Testis (tissue), 3 donors: ENCODE data around the gene TBKBP1. TPM values are rescaled to one million over a fixed set of nuclear protein-coding genes. Genes with fewer than 3 reads are reported as not detected.

Experiments
- DNase-seq: peaks from one replicate; pipeline ENCODE4 v3.0.0-alpha.2; 2019
- H3K27ac ChIP-seq, 2 donors: fragments of 200-600 bp; sonication (generic); one replicate each; pipeline ENCODE4 v1.5.1; 2019
- H3K27me3 ChIP-seq: fragments of 200-600 bp; sonication (generic); one replicate; pipeline ENCODE4 v1.5.1; 2019
- H3K36me3 ChIP-seq: fragments of 200-600 bp; sonication (generic); one replicate; pipeline ENCODE4 v1.5.1; 2017; ENCODE audit warnings: low read depth; ENCODE audit errors: missing control alignments
- H3K4me1 ChIP-seq: fragments of 200-600 bp; sonication (generic); one replicate; pipeline ENCODE4 v1.5.1; 2019
- H3K4me3 ChIP-seq, 2 donors: fragments of 200-600 bp; sonication (generic); one replicate each; pipeline ENCODE4 v1.5.1; 2017 to 2019
- H3K9me3 ChIP-seq: fragments of 200-600 bp; sonication (generic); one replicate; pipeline ENCODE4 v1.5.1; 2017
- POLR2A ChIP-seq: fragments of 450-650 bp; IDR thresholded peaks from one replicate; pipeline ENCODE4 v1.6.1; 2017; ENCODE audit warnings: antibody characterized with exemption, mild to moderate bottlenecking, moderate library complexity
- WGBS, 2 donors: methylation state at CpG; one replicate each; pipeline ENCODE4 v1.1.5; 2018; 5-methylcytosine and 5-hydroxymethylcytosine counted together
- intact Hi-C: fragments of 100-400 bp; cut with DNase I; formaldehyde crosslinking; loops from one replicate; pipeline ENCODE4 v1.15.1; 2023; ENCODE audit warnings: low total_unique reads
- polyA plus RNA-seq: library from polyadenylated mRNA; stranded (reverse); fragments of 350-450 nt; fragmentation: Illumina TruSeq; extraction: RNeasy Lipid Tissue Mini Kit (QIAGEN cat#74804); gene quantifications from one replicate; pipeline ENCODE4 v1.2.3, GENCODE V29; 2014; ENCODE audit warnings: low read depth, low replicate concordance; ENCODE audit not compliant: insufficient read depth
- small RNA-seq, 2 donors: library from RNA; depleted of rRNA; stranded (forward); fragments of <200 nt; gene quantifications; one replicate each; pipeline ENCODE3, GENCODE V24; 2016
- total RNA-seq, 2 donors: library from RNA; depleted of rRNA; stranded (reverse); fragments of >200 nt; gene quantifications; one replicate each; pipeline ENCODE4 v1.2.3, GENCODE V29; 2016
- TF ChIP-seq, protein P1 (sequence below), 3 experiments: fragments of 450-650 bp in 2 of 3; fragments of 200-600 bp in 1 of 3; sonication (generic) in 1 of 3; IDR thresholded peaks; one replicate each; pipeline ENCODE4 v1.5.1; 2016 to 2019; ENCODE audit warnings: antibody characterized with exemption in 3 of 3, mild to moderate bottlenecking in 2 of 3, moderate library complexity in 1 of 3

Gene TBKBP1
- total and polyA plus RNA-seq, 3 donors from 2014 or later, result 21.9 to 23.3 (median 23.3) TPM

DNA sequence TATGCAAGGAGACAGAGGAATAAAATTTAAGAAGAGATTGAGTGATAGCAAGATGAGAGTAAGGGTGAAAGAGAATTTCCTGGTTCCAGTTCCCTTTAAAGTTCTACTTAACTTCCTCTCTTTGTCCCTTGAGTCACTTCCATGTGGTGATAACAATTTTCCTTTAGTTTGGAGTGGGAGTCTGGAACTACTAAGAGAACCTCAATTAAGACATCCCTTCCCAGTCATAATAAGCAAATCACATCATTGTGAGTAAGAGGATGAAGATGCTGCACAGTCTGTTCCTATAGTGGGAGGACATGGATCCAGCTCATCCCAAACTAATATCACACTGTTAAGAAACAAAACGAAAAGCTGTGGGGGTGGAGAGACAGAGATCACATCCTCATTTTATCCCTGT is 63.4 kb downstream of the TBKBP1 start:
- TF ChIP-seq, protein P1, sequence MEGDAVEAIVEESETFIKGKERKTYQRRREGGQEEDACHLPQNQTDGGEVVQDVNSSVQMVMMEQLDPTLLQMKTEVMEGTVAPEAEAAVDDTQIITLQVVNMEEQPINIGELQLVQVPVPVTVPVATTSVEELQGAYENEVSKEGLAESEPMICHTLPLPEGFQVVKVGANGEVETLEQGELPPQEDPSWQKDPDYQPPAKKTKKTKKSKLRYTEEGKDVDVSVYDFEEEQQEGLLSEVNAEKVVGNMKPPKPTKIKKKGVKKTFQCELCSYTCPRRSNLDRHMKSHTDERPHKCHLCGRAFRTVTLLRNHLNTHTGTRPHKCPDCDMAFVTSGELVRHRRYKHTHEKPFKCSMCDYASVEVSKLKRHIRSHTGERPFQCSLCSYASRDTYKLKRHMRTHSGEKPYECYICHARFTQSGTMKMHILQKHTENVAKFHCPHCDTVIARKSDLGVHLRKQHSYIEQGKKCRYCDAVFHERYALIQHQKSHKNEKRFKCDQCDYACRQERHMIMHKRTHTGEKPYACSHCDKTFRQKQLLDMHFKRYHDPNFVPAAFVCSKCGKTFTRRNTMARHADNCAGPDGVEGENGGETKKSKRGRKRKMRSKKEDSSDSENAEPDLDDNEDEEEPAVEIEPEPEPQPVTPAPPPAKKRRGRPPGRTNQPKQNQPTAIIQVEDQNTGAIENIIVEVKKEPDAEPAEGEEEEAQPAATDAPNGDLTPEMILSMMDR (IDR thresholded peaks at IDR 0.05), result no peak
- no peak for TF ChIP-seq POLR2A
- no peak for DNase-seq
- H3K9me3 ChIP-seq, result no peaks in the 10 kb centered on the region
- H3K27me3 ChIP-seq, result no peaks in the 10 kb centered on the region
- intact Hi-C loops, result no loop called here
- no peaks in the 10 kb centered on the region for H3K4me1 ChIP-seq
- no peaks in the 10 kb centered on the region for H3K36me3 ChIP-seq
- H3K4me3 ChIP-seq, result no peak overlapping the region
- no peak overlapping the region for H3K27ac ChIP-seq
- 35 to 47% methylated on average over 1 of the region's 1 CpG for WGBS, 2 donors

DNA sequence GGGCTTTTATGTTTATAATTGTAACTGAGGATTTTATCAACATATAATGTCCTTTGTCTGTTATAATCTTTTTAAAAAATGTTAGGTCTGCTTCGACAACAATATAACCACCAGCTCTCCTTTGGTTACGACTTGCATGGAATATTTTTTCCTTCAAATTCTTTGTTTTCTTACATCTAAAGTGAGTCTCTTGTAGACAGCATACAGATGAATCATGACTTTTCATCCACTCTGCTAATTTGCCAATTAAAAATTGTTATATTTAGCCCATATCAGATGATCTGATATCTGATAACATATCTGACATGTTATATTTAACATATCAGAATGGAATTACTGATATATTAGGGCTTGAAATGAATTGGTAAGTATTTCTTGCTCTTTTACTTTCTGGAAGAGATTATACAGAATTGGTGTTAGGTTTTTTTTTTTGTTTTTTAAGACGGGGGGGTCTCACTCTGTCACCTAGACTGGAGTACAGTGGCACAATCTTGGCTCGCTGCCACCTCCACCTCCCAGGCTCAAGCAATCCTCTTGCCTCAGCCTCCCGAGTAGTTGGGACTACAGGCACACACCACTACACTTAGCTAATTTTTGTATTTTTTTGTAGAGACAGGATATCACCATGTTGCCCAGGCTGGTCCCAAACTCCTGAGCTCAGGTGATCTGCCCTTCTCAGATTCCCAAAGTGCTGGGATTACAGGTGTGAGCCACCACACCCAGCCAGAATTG is 66.6 kb downstream of the TBKBP1 start:
- H3K9me3 ChIP-seq, result no peaks in the 10 kb centered on the region
- H3K27me3 ChIP-seq, result no peaks in the 10 kb centered on the region
- intact Hi-C loops, result no loop called here
- 85 to 88% methylated on average over 5 of the region's 5 CpGs for WGBS, 2 donors
- TF ChIP-seq POLR2A, result no peak
- TF ChIP-seq, protein P1 (IDR thresholded peaks at IDR 0.05), result no peak
- H3K4me3 ChIP-seq, result no peak overlapping the region
- H3K27ac ChIP-seq, result no peak overlapping the region
- DNase-seq, result no peak
- no peaks in the 10 kb centered on the region for H3K4me1 ChIP-seq
- H3K36me3 ChIP-seq, result no peaks in the 10 kb centered on the region

Small RNA genes lying within 50 kb of the gene (small RNA-seq; reads per million reads assigned to genes)
- gene AC015674.1, result 0 reads per million in 2 donors

Other genes with a start within 250 kb of the TBKBP1 start
- gene NPEPPS, start 163.1 kb upstream of the TBKBP1 start, total RNA-seq, result 100 to 1,000 TPM; 104 to 108 TPM
- 115 TPM for gene NPEPPS, start 163.1 kb upstream of the TBKBP1 start, polyA plus RNA-seq
- 100 to 1,000 TPM; 262 to 299 TPM for gene KPNB1, start 44.2 kb upstream of the TBKBP1 start, total RNA-seq
- 391 TPM for gene KPNB1, start 44.2 kb upstream of the TBKBP1 start, polyA plus RNA-seq
- gene TBX21, start 39.1 kb downstream of the TBKBP1 start, total RNA-seq, result 1 to 10 TPM; 1.8 to 2.2 TPM
- gene TBX21, start 39.1 kb downstream of the TBKBP1 start, polyA plus RNA-seq, result 1.1 TPM
- 1 to 10 TPM; 2.1 to 7.3 TPM for gene OSBPL7, start 127.6 kb downstream of the TBKBP1 start, total RNA-seq
- 2.5 TPM for gene OSBPL7, start 127.6 kb downstream of the TBKBP1 start, polyA plus RNA-seq
- 10 to 100 TPM; 47.1 to 47.4 TPM for gene MRPL10, start 137.4 kb downstream of the TBKBP1 start, total RNA-seq
- 51.5 TPM for gene MRPL10, start 137.4 kb downstream of the TBKBP1 start, polyA plus RNA-seq
- 10 to 100 TPM; 18.4 to 28.3 TPM for gene LRRC46, start 137.5 kb downstream of the TBKBP1 start, total RNA-seq
- gene LRRC46, start 137.5 kb downstream of the TBKBP1 start, polyA plus RNA-seq, result 147 TPM
- gene SCRN2, start 147.1 kb downstream of the TBKBP1 start, total RNA-seq, result 10 to 100 TPM; 31.0 to 38.0 TPM
- 25.6 TPM for gene SCRN2, start 147.1 kb downstream of the TBKBP1 start, polyA plus RNA-seq
- under 1 TPM; 0.31 to 0.43 TPM for gene SP6, start 157.0 kb downstream of the TBKBP1 start, total RNA-seq
- 0.79 TPM for gene SP6, start 157.0 kb downstream of the TBKBP1 start, polyA plus RNA-seq
- 10 to 100 TPM; 18.9 to 23.5 TPM for gene SP2, start 202.1 kb downstream of the TBKBP1 start, total RNA-seq
- 35.0 TPM for gene SP2, start 202.1 kb downstream of the TBKBP1 start, polyA plus RNA-seq
- gene PNPO, start 247.4 kb downstream of the TBKBP1 start, total RNA-seq, result 10 to 100 TPM; 37.5 to 41.7 TPM
- gene PNPO, start 247.4 kb downstream of the TBKBP1 start, polyA plus RNA-seq, result 21.3 TPM